GM21619 (cell line): ENCODE data around the gene POFUT1.
"Not testable (repeated sequence)": the region's sequence is repeated elsewhere in the genome, so short reads cannot be mapped to it uniquely, and the experiment has no call there.

Experiments used
- ATAC-seq: cut with Tn5 transposase; IDR thresholded peaks from one replicate; pipeline ENCODE4 v1.9.1; 2021; ENCODE audit not compliant: unreplicated experiment

Gene POFUT1

DNA sequence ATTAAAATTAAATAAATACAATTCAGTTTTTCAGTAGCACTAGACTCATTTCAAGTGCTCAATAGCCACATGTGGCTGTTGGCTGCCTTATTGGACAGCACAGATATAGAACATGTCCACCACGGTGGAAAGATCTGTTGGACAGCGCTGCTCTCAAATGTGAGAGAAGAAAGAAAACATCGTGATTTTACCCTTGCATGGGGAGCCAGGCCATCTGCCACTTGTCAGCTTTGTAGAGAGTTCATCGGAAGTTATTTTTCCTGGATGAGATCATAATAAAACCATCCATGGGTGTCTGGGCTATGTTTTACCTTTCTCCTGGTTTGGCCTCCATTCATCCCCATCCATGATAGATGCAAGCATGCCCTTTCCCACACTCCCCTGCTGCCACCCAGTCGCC is 63.9 kb downstream of the POFUT1 start:
- no peak for ATAC-seq

DNA sequence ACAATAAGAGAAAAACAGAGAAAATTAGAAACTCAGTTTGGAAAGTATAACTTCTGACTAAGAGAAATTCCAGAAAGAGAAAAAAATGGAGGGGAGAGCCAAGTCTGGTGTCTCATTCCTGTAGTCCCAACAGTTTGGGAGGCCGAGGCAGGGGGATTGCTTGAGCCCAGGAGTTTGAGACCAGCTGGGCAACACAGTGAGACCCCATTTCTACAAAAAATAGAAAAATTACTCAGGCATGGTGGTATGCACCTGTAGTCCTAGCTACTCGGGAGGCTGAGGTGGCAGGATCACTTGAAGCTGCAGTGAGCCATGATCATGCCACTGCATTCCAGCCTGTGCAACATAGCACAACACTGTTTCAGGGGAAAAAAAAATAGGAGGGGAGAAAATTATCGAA is 66.7 kb downstream of the POFUT1 start:
- ATAC-seq: no peak

DNA sequence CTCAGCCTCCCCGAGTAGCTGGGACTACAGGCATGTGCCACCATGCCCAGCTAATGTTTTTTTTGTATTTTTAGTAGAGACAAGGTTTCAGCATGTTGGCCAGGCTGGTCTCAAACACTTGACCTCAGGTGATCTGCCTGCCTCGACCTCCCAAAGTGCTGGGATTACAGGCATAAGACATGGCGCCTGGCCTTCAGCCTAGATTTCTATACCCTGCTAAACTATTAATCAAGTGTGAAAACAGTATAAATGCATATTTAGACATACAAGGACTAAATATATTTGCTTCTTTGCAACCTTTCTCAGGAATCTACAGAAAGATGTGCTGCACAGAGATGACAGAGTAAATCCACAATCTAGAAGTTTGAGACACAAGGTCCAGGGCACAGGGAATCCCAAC is 67.5 kb downstream of the POFUT1 start:
- ATAC-seq: not testable (repeated sequence)

DNA sequence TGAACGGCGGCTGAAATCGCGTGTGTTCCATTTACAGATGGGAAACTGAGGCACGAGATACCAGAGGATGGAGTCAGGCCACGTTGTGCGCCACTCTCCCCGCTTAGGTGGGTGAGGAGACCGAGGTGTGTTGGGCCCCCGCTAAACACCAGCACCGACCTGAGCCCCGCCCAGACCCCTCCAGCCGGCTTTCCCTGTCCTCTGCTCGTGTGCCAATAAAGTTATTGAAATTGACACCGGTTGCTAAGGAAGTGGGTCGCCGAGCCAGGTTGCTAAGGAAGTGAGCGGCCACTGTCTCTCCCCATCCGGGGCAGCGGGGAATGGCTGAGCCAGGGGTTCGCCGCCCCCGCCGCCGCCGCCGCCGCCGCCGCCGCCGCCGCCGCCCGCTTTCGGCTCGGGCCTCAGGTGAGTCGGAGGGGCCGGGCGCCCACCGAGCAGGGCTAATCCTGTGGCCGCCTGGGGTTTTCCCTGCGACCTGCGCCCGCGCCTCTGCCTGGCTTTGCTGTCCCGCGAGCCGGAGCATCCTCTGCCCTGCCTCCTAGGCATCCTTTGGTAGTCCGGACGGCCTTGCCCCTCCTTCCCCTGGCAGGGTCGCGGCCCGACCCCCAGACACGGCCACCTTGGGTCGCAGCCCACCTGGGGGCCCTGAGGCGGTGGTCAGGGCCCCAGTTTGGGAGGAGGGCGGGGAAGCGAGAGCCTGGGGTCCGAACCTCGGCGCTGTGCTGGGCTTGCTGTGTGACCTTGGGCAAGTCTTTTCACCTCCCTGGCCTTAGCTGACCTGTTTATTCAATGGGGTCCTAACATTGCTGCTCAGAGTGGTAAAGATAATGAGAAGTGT is 69.9 kb downstream of the POFUT1 start, which contains the start of gene KIF3B:
Gene KIF3B, plus strand, starts transcription at position 291 of the 838 bp plus-strand sequence. CDS start 32,127 bp downstream, outside the sequence.
- ATAC-seq: peak; percentile 79

DNA sequence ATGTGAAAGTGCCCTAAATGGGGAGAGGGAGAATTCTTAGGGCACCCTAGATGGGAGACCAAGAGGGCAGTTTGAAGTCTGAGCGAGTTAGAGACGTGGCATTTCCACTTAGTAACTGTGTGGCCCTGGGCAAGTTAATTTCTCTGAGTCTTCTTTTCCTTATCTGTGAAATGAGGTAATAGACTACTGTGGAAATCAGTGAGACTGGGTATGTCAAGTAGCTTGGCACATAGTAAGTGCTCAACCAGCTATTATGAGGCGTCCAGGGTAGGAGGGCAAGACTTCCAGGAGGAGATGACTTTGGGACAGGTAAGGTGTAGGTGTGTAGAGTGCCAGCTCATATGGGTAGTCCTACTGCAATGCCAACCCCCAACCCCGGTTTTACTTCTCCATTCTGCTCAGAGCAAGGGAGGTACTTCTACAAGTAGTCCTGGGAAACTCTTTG is 70.5 kb downstream of the POFUT1 start:
- ATAC-seq: peak; percentile 48

DNA sequence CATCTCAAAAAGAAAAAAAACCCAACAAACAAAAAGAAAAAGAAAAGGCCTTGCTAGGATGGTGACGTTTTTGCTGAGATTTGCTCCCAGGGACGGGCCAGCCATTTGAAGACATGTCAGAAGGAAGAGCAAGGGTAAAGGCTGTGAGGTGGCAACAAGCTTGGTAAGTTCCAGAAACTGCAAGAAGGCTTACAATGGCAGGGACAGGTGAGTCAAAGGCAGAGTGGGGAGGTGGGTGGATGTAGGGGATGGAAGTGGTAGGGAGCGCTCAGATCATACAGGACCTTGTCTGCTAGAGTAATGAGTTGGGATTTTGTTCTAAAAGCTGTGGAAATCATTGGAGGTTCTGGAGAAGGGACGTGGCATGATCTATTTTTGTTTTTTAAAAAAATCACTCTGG is 74.0 kb downstream of the POFUT1 start:
- no peak for ATAC-seq

DNA sequence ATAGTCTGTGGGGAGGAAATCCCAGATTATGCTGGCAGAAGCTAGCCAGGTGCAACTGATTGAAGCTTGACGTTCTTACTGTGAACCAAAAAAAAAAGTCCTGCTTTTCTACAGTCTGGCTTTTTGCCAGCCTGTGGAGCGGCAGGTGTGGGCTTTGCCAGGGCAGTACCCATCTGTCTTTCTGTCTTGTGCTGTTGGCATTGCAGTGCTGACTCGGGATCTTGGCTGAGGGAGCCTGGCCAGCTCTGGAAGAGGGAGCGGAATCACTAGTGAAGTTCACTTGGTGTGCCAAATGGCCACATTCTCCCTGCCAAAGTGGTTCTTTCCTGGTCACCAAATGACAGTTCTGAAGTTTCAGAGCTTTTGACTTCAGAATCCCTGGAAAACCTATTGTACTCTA is 74.8 kb downstream of the POFUT1 start:
- ATAC-seq: no peak

DNA sequence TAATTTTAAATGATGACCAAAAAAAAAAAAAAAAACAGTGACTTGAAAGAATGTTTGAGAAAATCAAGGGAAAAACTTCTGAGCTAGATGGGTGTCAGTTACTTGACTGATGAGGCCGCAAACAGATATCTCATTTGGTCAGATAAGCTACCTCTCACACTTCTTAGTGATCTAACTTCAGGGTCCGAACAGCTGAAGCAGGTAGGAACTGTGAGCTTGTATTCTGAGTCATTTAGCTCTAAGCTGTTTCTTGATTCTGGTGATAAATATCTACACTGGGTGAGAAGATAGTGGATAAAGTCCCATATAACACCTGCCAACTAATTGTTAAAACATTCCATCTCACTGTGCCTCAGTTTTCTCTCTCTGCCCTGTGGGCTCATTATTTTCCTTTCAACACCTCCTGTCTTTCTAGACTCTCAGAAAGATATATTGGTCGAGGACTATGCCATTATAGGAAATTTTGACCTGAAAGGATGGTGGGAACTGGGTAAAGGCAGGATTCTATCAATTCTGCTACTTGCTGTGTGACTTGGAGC is 77.5 kb downstream of the POFUT1 start:
- ATAC-seq: no peak

DNA sequence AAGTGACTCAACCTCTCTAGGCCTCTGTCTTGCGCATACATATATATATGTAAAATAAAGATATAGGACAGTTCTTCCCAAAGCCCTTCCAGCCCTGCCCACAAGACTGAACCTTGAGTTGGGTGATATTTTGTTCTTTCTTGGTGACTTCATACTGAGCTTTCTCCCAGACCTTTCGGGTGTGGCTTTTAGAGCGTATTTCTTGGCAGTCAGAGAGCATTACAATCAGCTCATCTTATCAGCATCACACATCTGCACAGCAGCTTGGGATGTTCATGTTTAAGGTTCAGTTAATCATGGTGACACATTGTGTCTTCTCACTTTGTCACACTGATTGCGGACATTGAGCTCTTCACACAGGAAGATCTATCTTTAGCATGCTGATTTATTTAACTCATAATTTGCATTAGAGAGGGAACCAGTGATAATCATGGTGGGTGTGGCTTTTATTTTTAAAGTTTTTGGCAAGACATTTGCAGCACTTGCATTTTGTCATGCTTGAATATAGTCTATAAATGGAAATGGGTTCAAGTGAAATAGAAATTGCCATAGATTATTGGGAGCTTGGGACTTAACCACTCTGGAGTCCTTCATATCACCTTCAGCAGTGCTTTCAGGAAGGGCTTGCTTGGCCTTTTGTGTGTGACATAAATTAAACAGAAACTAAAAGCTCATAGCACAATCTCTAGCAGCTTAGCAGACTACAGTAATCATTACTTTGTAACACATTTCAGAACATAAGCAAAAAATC is 78.1 kb downstream of the POFUT1 start:
- ATAC-seq: peak; percentile 68

DNA sequence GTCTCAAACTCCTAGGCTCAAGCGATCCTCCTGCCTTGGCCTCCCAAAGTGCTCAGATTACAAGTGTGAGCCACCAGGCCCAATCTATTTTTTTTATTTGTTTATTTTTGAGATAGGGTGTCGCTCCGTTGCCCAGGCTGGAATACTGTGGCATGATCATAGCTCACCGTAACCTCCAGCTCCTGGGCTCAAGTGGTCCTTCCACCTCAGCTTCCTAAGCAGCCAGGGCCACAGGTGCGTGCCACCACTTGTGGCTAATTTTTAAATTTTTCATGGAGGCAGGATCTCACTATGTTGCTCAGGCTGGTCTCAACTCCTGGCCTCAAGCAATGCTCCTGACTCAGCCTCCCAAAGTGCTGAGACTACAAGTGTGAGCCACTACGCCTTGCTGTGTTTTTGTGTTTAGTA is 79.6 kb downstream of the POFUT1 start:
- no peak for ATAC-seq
